Measurements from ENCODE around the gene KCNK17. TPM values are rescaled to one million over a fixed set of nuclear protein-coding genes. Genes with fewer than 3 reads are reported as not detected.

KCNK17 gene
- total RNA-seq, 1 experiment from 2014 or later: not detected

- Histone ChIP-seq H3K27me3 (replicated peaks; ENCODE audit: control insufficient read depth, insufficient read depth, low read length) (no peaks in the 10 kb centered on the region; the same call in 1 of the 2 replicates), H3K4me3 (ENCODE audit: low read depth, low read length) (no peak overlapping the region), H3K36me3 (ENCODE audit: control insufficient read depth, insufficient read depth, low read length) (no peaks in the 10 kb centered on the region), H3K9me3 (no peaks in the 10 kb centered on the region), H3K4me1 (no peaks in the 10 kb centered on the region)
- no peaks in the 10 kb centered on the region for H3K4me1 Mint-ChIP-seq (ENCODE audit: low read depth, unreplicated experiment)
- no peak overlapping the region for H3K27ac Mint-ChIP-seq (ENCODE audit: unreplicated experiment)
- H3K9me3 Mint-ChIP-seq (ENCODE audit: unreplicated experiment): no peaks in the 10 kb centered on the region
- CTCF ChIA-PET: no interaction called here
- no peak for DNase-seq
- no peak for TF ChIP-seq CTCF (IDR thresholded peaks at IDR 0.05; ENCODE audit: insufficient read depth in 1 of 2, low read depth in 1 of 2, low read length in 1 of 2, severe bottlenecking in 1 of 2, unreplicated experiment in 1 of 2)
- H3K4me3 Mint-ChIP-seq (ENCODE audit: unreplicated experiment): no peak overlapping the region
- BruUV-seq (replicated peaks): no TSS peak
- H3K36me3 Mint-ChIP-seq (ENCODE audit: insufficient read depth, unreplicated experiment): no peaks in the 10 kb centered on the region
- POLR2A ChIA-PET: no interaction called here
- peaks cover 24% of the 10 kb centered on the region for H3K27me3 Mint-ChIP-seq (ENCODE audit: insufficient read depth, unreplicated experiment)
- intact Hi-C loops (cut with micrococcal nuclease; ENCODE audit: unreplicated experiment): no loop called here
Observed at GRCh38 chr6:39330476-39330875, 16.3 kb upstream of the KCNK17 start.

- Mint-ChIP-seq H3K27me3 (ENCODE audit: insufficient read depth, unreplicated experiment) (peaks cover 28% of the 10 kb centered on the region), H3K27ac (ENCODE audit: unreplicated experiment) (no peak overlapping the region), H3K36me3 (ENCODE audit: insufficient read depth, unreplicated experiment) (no peaks in the 10 kb centered on the region), H3K9me3 (ENCODE audit: unreplicated experiment) (no peaks in the 10 kb centered on the region), H3K4me1 (ENCODE audit: low read depth, unreplicated experiment) (no peaks in the 10 kb centered on the region), H3K4me3 (ENCODE audit: unreplicated experiment) (no peak overlapping the region)
- intact Hi-C loops (cut with micrococcal nuclease; ENCODE audit: unreplicated experiment): no loop called here
- no peak for DNase-seq
- no TSS peak for BruUV-seq (replicated peaks)
- POLR2A ChIA-PET: no interaction called here
- Histone ChIP-seq H3K36me3 (ENCODE audit: control insufficient read depth, insufficient read depth, low read length) (no peaks in the 10 kb centered on the region), H3K4me3 (ENCODE audit: low read depth, low read length) (no peak overlapping the region), H3K9me3 (no peaks in the 10 kb centered on the region), H3K4me1 (no peaks in the 10 kb centered on the region), H3K27me3 (replicated peaks; ENCODE audit: control insufficient read depth, insufficient read depth, low read length) (no peaks in the 10 kb centered on the region; the same call in 1 of the 2 replicates)
- TF ChIP-seq CTCF (IDR thresholded peaks at IDR 0.05; ENCODE audit: insufficient read depth in 1 of 2, low read depth in 1 of 2, low read length in 1 of 2, severe bottlenecking in 1 of 2, unreplicated experiment in 1 of 2): no peak
- CTCF ChIA-PET: no interaction called here
Observed at GRCh38 chr6:39330057-39330456, 15.8 kb upstream of the KCNK17 start.

GRCh38 chr6:39328066-39328465 lies 13.8 kb upstream of the KCNK17 start:
- no peaks in the 10 kb centered on the region for H3K9me3 ChIP-seq
- BruUV-seq (replicated peaks): no TSS peak
- Mint-ChIP-seq H3K9me3 (ENCODE audit: unreplicated experiment) (no peaks in the 10 kb centered on the region), H3K27me3 (ENCODE audit: insufficient read depth, unreplicated experiment) (peaks cover 29% of the 10 kb centered on the region), H3K27ac (ENCODE audit: unreplicated experiment) (no peak overlapping the region), H3K4me3 (ENCODE audit: unreplicated experiment) (no peak overlapping the region), H3K36me3 (ENCODE audit: insufficient read depth, unreplicated experiment) (no peaks in the 10 kb centered on the region), H3K4me1 (ENCODE audit: low read depth, unreplicated experiment) (no peaks in the 10 kb centered on the region)
- POLR2A ChIA-PET: no interaction called here
- no peak for DNase-seq
- H3K4me3 ChIP-seq (ENCODE audit: low read depth, low read length): no peak overlapping the region
- CTCF ChIA-PET: no interaction called here
- no peak for TF ChIP-seq CTCF (IDR thresholded peaks at IDR 0.05; ENCODE audit: insufficient read depth in 1 of 2, low read depth in 1 of 2, low read length in 1 of 2, severe bottlenecking in 1 of 2, unreplicated experiment in 1 of 2)
- intact Hi-C loops (cut with micrococcal nuclease; ENCODE audit: unreplicated experiment): no loop called here
- H3K4me1 ChIP-seq: no peaks in the 10 kb centered on the region
- H3K27me3 ChIP-seq (replicated peaks; ENCODE audit: control insufficient read depth, insufficient read depth, low read length): no peaks in the 10 kb centered on the region; the same call in 1 of the 2 replicates
- H3K36me3 ChIP-seq (ENCODE audit: control insufficient read depth, insufficient read depth, low read length): no peaks in the 10 kb centered on the region

Data from Caco-2 (cell line).